Measurements from ENCODE around the gene ZC3H10.
"Not testable (repeated sequence)": the region's sequence is repeated elsewhere in the genome, so short reads cannot be mapped to it uniquely, and the experiment has no call there.

ZC3H10 gene

DNA sequence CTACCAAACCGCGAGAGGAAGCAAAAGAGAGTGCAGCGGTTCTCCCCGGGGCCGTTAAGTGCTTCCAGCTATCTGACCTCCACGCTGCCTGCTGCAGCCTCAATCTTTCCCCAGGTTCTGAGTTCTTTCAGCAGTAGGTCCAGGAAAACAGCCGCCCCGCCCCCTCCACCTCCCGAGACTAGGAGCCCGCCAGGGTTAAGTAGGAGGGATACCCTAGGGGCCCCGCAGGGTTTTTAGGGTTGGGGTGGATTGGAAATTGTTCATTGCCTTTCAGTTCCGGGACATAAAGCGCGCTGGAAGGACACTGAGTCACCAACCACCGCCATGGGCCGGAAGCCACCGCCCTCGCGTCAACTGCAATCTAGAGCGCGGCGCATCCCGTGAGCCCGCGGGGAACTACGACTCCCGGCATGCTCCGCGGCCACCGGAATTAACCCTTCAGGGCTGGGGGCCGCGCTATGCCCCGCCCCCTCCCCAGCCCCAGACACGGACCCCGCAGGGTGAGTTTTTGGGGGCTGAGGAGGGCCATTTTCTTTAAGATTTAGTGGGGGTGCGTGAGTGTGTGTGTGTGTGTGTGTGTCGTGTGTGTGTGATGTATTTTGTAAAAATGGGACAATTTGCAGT, 34.2 kb downstream of the ZC3H10 start, which contains the start of gene MYL6B:
Gene MYL6B (plus strand): TSS at position 456 of the 624 bp plus-strand sequence. CDS start 1,332 bp downstream, outside the sequence.
- peaks cover 16% of the 10 kb centered on the region for H3K4me1 ChIP-seq (ENCODE audit: insufficient read depth, low read length)
- H3K4me3 ChIP-seq (ENCODE audit: low read depth in 1 of 2, low read length in 2 of 2) = peak within 1 kb of the TSS; percentile 45 to 93
- no peaks in the 10 kb centered on the region for H3K36me3 ChIP-seq (ENCODE audit: insufficient read depth, low read length)
- peak within 1 kb of the TSS; percentile 82 for H3K9ac ChIP-seq (ENCODE audit: low read length)
- peak within 1 kb of the TSS; percentile 75 for H3K27ac ChIP-seq (ENCODE audit: low read depth, low read length)
- no peaks in the 10 kb centered on the region for H3K27me3 ChIP-seq (ENCODE audit: control insufficient read depth in 1 of 2, insufficient read depth in 2 of 2, low read length in 2 of 2)
- no peaks in the 10 kb centered on the region for H3K9me3 ChIP-seq (ENCODE audit: low read length)

DNA sequence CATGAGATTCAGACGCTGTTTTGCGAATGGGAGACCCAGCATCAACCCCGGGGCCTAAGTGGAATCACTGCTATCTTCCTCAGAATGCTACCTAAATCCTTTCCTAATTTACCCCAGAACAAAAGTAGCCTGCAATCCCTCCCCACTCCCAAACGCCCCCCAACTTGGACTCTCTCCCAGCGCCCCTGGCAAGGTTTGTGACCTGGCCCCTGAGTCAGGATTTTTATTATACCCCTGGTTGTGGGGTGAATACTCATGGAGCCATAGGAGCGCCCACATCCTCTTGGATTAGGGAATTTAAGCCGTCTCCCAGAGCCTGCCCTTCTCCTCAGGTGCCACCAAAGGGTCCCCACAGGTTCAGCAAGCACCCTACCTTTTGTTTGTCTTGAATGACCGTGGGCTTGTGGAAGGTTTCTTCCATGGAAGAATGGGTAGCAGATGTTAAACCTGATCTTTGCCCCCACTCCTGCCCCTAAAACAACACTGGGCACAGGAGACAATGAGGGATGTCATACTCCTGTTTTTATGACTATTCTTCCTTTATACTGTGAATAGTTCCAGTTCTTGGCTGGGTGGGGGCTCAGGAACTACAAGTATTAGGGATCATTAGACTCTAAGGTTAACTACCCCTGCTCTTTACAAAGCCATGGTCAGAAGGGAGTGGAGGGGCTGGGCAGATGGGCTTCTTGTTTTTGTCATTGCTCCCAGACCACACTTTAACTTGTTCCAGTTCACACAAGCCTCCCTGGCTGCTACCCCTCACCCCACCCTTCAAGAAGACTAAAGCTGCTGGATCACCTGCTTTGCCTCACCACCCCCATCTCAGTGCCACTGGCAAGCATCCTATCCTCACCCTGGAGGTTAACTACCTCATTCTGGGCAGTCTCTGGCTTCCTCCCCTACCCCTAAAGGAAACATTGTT, 35.0 kb downstream of the ZC3H10 start:
- peaks cover 16% of the 10 kb centered on the region for H3K4me1 ChIP-seq (ENCODE audit: insufficient read depth, low read length)
- no peaks in the 10 kb centered on the region for H3K9me3 ChIP-seq (ENCODE audit: low read length)
- H3K4me3 ChIP-seq (ENCODE audit: low read depth in 1 of 2, low read length in 2 of 2) = peak overlapping the region; percentile 45 to 93
- no peaks in the 10 kb centered on the region for H3K36me3 ChIP-seq (ENCODE audit: insufficient read depth, low read length)
- H3K27me3 ChIP-seq (ENCODE audit: control insufficient read depth in 1 of 2, insufficient read depth in 2 of 2, low read length in 2 of 2) = no peaks in the 10 kb centered on the region
- peak overlapping the region; percentile 62 for H3K9ac ChIP-seq (ENCODE audit: low read length)
- H3K27ac ChIP-seq (ENCODE audit: low read depth, low read length) = peak overlapping the region; percentile 75

- Histone ChIP-seq H3K4me1 (ENCODE audit: insufficient read depth, low read length) (peaks cover 16% of the 10 kb centered on the region), H3K4me3 (ENCODE audit: low read depth in 1 of 2, low read length in 2 of 2) (no peak overlapping the region), H3K36me3 (ENCODE audit: insufficient read depth, low read length) (no peaks in the 10 kb centered on the region), H3K9ac (ENCODE audit: low read length) (no peak overlapping the region), H3K27ac (ENCODE audit: low read depth, low read length) (no peak overlapping the region), H3K9me3 (ENCODE audit: low read length) (no peaks in the 10 kb centered on the region), H3K27me3 (ENCODE audit: control insufficient read depth in 1 of 2, insufficient read depth in 2 of 2, low read length in 2 of 2) (no peaks in the 10 kb centered on the region)
These were observed 35.6 kb downstream of the ZC3H10 start for GRCh38 chr12:56153678-56154065.

- no peak overlapping the region for H3K9ac ChIP-seq (ENCODE audit: low read length)
- no peaks in the 10 kb centered on the region for H3K27me3 ChIP-seq (ENCODE audit: control insufficient read depth in 1 of 2, insufficient read depth in 2 of 2, low read length in 2 of 2)
- H3K27ac ChIP-seq (ENCODE audit: low read depth, low read length) = no peak overlapping the region
- no peak overlapping the region for H3K4me3 ChIP-seq (ENCODE audit: low read depth in 1 of 2, low read length in 2 of 2)
- H3K9me3 ChIP-seq (ENCODE audit: low read length) = no peaks in the 10 kb centered on the region
- H3K4me1 ChIP-seq (ENCODE audit: insufficient read depth, low read length) = peaks cover 16% of the 10 kb centered on the region
- H3K36me3 ChIP-seq (ENCODE audit: insufficient read depth, low read length) = peaks cover under 1% of the 10 kb centered on the region
These were observed 36.2 kb downstream of the ZC3H10 start for GRCh38 chr12:56154246-56154771.

DNA sequence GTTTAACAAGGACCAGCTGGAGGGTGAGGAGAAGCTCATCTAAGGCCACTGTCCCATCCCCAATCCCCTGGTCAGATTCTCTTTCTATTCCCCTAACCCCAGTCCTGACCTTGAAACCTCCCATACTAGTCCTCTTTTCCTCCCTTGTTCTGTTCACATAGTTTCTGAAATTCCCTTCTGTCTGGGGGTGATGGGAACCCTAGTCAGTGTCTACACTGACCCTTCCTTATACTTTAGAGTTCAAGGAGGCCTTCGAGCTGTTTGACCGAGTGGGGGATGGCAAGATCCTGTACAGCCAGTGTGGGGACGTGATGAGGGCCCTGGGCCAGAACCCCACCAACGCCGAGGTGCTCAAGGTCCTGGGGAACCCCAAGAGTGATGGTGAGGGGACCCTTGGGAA, 36.8 kb downstream of the ZC3H10 start:
- Histone ChIP-seq H3K36me3 (ENCODE audit: insufficient read depth, low read length) (peaks cover 6% of the 10 kb centered on the region), H3K27ac (ENCODE audit: low read depth, low read length) (no peak overlapping the region), H3K4me3 (ENCODE audit: low read depth in 1 of 2, low read length in 2 of 2) (no peak overlapping the region), H3K27me3 (ENCODE audit: control insufficient read depth in 1 of 2, insufficient read depth in 2 of 2, low read length in 2 of 2) (no peaks in the 10 kb centered on the region), H3K4me1 (ENCODE audit: insufficient read depth, low read length) (peaks cover 17% of the 10 kb centered on the region), H3K9ac (ENCODE audit: low read length) (no peak overlapping the region), H3K9me3 (ENCODE audit: low read length) (no peaks in the 10 kb centered on the region)

DNA sequence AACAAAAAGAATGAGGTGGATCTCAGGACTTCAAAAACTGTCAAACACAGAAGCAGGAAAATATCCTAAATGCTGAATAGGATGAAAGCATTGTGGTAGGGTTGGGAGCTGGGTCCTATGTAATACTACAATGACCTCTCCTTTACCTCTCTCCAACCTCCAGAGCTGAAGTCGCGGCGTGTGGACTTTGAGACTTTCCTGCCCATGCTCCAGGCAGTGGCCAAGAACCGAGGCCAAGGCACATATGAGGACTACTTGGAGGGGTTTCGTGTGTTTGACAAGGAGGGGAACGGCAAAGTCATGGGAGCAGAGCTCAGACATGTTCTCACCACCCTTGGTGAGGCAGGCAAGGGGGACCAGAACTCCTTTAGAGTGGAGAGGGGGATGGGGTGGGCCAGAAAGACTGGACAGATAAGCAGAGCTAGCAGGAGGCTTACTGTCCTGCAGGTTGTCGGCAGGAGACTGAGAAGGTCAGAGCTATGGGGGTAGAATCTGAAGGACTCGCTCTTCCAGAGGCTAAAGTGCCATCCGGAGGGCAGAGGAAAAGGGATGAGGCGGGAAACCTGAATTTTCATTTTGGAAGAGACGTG, 37.3 kb downstream of the ZC3H10 start:
- Histone ChIP-seq H3K27me3 (ENCODE audit: control insufficient read depth in 1 of 2, insufficient read depth in 2 of 2, low read length in 2 of 2) (no peaks in the 10 kb centered on the region), H3K4me1 (ENCODE audit: insufficient read depth, low read length) (peaks cover 23% of the 10 kb centered on the region), H3K4me3 (ENCODE audit: low read depth in 1 of 2, low read length in 2 of 2) (no peak overlapping the region), H3K9me3 (ENCODE audit: low read length) (no peaks in the 10 kb centered on the region), H3K36me3 (ENCODE audit: insufficient read depth, low read length) (peaks cover 11% of the 10 kb centered on the region), H3K9ac (ENCODE audit: low read length) (no peak overlapping the region), H3K27ac (ENCODE audit: low read depth, low read length) (no peak overlapping the region)

DNA sequence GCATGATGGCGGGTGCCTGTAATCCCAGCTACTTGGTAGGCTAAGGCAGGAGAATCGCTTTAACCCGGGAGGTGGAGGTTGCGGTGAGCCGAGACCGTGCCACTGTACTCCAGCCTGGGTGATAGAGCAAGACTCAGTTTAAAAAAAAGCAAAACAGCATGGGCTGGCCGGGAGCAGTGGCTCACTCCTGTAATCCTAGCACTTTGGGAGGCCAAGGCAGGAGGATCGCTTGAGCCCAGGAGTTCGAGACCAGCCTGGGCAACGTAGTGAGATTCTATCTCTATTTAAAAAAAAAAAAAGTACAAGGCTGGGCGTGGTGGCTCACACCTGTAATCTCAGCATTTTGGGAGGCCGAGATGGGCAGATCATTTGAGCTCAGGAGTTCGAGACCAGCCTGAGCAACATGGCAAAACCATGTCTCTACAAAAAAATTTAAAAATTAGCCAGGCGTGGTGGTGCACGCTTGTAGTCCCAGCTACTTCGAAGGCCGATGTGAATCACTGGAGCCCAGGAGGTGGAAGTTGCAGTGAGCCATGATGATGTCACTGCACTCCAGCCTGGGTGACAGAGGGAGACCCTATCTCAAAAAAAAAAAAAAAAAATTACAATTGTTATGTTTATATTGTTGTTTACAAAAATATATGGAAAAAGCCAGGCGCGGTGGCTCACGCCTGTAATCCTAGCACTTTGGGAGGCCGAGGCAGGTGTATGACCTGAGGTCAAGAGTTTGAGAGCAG, 38.6 kb downstream of the ZC3H10 start:
- H3K27ac ChIP-seq (ENCODE audit: low read depth, low read length) = peak overlapping the region; percentile 81
- H3K36me3 ChIP-seq (ENCODE audit: insufficient read depth, low read length) = peaks cover 24% of the 10 kb centered on the region
- H3K4me3 ChIP-seq (ENCODE audit: low read depth in 1 of 2, low read length in 2 of 2) = peak overlapping the region; percentile 43 to 61
- not testable (repeated sequence) for H3K27me3 ChIP-seq (ENCODE audit: control insufficient read depth in 1 of 2, insufficient read depth in 2 of 2, low read length in 2 of 2); H3K9me3 ChIP-seq (ENCODE audit: low read length); H3K9ac ChIP-seq (ENCODE audit: low read length)
- H3K4me1 ChIP-seq (ENCODE audit: insufficient read depth, low read length) = peaks cover 30% of the 10 kb centered on the region

DNA sequence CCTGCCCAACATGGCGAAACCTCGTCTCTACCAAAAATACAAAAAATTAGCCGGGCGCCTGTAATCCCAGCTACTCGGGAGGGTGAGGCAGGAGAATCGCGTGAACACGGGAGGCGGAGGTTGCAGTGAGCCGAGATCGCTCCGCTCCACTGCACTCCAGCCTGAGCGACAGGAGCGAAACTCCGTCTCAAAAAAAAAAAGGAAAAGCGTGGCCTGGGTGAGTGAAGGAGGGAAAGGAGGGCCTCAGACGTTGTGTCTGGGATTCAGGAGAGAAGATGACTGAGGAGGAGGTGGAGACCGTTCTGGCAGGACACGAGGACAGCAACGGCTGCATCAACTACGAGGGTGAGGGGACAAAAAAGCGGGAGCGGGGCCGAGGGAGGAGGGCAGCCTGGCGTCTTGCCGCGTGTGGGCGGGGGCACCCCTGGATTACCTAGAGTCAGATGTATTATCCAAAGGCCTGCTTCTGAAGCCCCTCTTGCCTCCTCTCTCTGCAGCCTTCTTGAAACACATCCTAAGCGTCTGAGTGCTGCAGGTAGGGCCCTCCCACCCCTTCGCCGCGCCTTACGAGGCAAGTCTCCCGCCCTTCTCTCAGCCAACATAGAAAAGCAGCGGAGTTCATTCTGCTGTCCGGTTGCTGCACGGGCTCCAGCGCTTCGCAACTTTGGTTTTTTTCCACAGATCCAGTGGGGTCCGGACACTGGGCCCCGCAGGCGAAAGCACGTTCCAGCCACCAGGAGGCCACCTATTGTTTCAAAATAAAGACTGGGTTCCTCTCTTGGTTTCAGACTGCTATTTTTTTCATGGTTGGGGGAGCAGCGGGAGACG, 39.3 kb downstream of the ZC3H10 start:
- H3K4me1 ChIP-seq (ENCODE audit: insufficient read depth, low read length) = peaks cover 34% of the 10 kb centered on the region
- peak overlapping the region; percentile 81 for H3K27ac ChIP-seq (ENCODE audit: low read depth, low read length)
- H3K4me3 ChIP-seq (ENCODE audit: low read depth in 1 of 2, low read length in 2 of 2) = peak overlapping the region; percentile 43 to 61
- no peaks in the 10 kb centered on the region for H3K9me3 ChIP-seq (ENCODE audit: low read length)
- H3K9ac ChIP-seq (ENCODE audit: low read length) = peak overlapping the region; percentile 39
- no peaks in the 10 kb centered on the region for H3K27me3 ChIP-seq (ENCODE audit: control insufficient read depth in 1 of 2, insufficient read depth in 2 of 2, low read length in 2 of 2)
- H3K36me3 ChIP-seq (ENCODE audit: insufficient read depth, low read length) = peaks cover 32% of the 10 kb centered on the region

- Histone ChIP-seq H3K4me1 (ENCODE audit: insufficient read depth, low read length) (peaks cover 34% of the 10 kb centered on the region), H3K9ac (ENCODE audit: low read length) (peak within 1 kb of the TSS; percentile 100), H3K9me3 (ENCODE audit: low read length) (no peaks in the 10 kb centered on the region), H3K27ac (ENCODE audit: low read depth, low read length) (peak within 1 kb of the TSS; percentile 93), H3K36me3 (ENCODE audit: insufficient read depth, low read length) (peaks cover 39% of the 10 kb centered on the region), H3K27me3 (ENCODE audit: control insufficient read depth in 1 of 2, insufficient read depth in 2 of 2, low read length in 2 of 2) (no peaks in the 10 kb centered on the region), H3K4me3 (ENCODE audit: low read depth in 1 of 2, low read length in 2 of 2) (peak within 1 kb of the TSS; percentile 86 to 99)
These were observed 40.2 kb downstream of the ZC3H10 start, which contains the start of gene MYL6 for GRCh38 chr12:56158029-56158925. TSS of gene MYL6 (plus strand) at chr12:56158359. CDS start at chr12:56158402, 43 bp downstream.
